ENCODE measurements around the gene LYPD3. TPM values are rescaled to one million over a fixed set of nuclear protein-coding genes. Genes with fewer than 3 reads are reported as not detected.

The LYPD3 gene
- total RNA-seq, 2 donors from 2014 or later: 0.35 to 0.42 TPM

- ATAC-seq (peak in 1 of 2 donors; percentile 19), DNase-seq (no peak)
- intact Hi-C loops (cut with DNase I): no loop called here
These were observed 23.9 kb upstream of the LYPD3 start for GRCh38 chr19:43489310-43489709.

GRCh38 chr19:43488179-43488578 lies 22.8 kb upstream of the LYPD3 start:
- intact Hi-C loops (cut with DNase I): no loop called here
- ATAC-seq: no peak
- DNase-seq: no peak

GRCh38 chr19:43486412-43486811 lies 21.0 kb upstream of the LYPD3 start:
- no peak for ATAC-seq
- intact Hi-C loops (cut with DNase I): no loop called here
- no peak for DNase-seq

- intact Hi-C loops (cut with DNase I): no loop called here
- ATAC-seq (no peak), DNase-seq (no peak)
These were observed 20.5 kb upstream of the LYPD3 start for GRCh38 chr19:43485951-43486350.

GRCh38 chr19:43483281-43483680 lies 17.9 kb upstream of the LYPD3 start:
- ATAC-seq (no peak), DNase-seq (no peak)
- intact Hi-C loops (cut with DNase I): no loop called here

- DNase-seq (no peak), ATAC-seq (no peak)
- intact Hi-C loops (cut with DNase I): no loop called here
These were observed 16.8 kb upstream of the LYPD3 start for GRCh38 chr19:43482193-43482592.

GRCh38 chr19:43481701-43482100 lies 16.3 kb upstream of the LYPD3 start:
- intact Hi-C loops (cut with DNase I): no loop called here
- ATAC-seq (no peak), DNase-seq (no peak)

- ATAC-seq (no peak), DNase-seq (no peak)
- intact Hi-C loops (cut with DNase I): no loop called here
These were observed 15.2 kb upstream of the LYPD3 start for GRCh38 chr19:43480574-43480973.

GRCh38 chr19:43479961-43480561 lies 14.7 kb upstream of the LYPD3 start:
- DNase-seq: no peak
- intact Hi-C loops (cut with DNase I): no loop called here
- ATAC-seq: no peak

- no peak for ATAC-seq
- DNase-seq: no peak
These were observed 13.8 kb upstream of the LYPD3 start for GRCh38 chr19:43479226-43479625.

GRCh38 chr19:43478323-43478722 lies 12.9 kb upstream of the LYPD3 start:
- ATAC-seq: no peak

More at GRCh38 chr19:43479226-43479625, 13.8 kb upstream of the LYPD3 start:
- intact Hi-C loops (cut with DNase I): no loop called here

GRCh38 chr19:43476606-43477005 lies 11.2 kb upstream of the LYPD3 start:
- intact Hi-C loops (cut with DNase I): no loop called here
- ATAC-seq (no peak), DNase-seq (no peak)

More at GRCh38 chr19:43478323-43478722, 12.9 kb upstream of the LYPD3 start:
- intact Hi-C loops (cut with DNase I): no loop called here
- no peak for DNase-seq

- ATAC-seq (peak; percentile 95 to 97), DNase-seq (peak; percentile 95)
- intact Hi-C loops (cut with DNase I): no loop called here
These were observed 9.7 kb upstream of the LYPD3 start for GRCh38 chr19:43474986-43475705.

- intact Hi-C loops (cut with DNase I): no loop called here
- no peak for ATAC-seq
- DNase-seq: no peak
These were observed 9.1 kb upstream of the LYPD3 start for GRCh38 chr19:43474487-43474886.

- ATAC-seq (no peak), DNase-seq (no peak)
- intact Hi-C loops (cut with DNase I): no loop called here
These were observed 5.7 kb upstream of the LYPD3 start for GRCh38 chr19:43471091-43471490.

GRCh38 chr19:43470288-43470687 lies 4.9 kb upstream of the LYPD3 start:
- DNase-seq: no peak
- intact Hi-C loops (cut with DNase I): no loop called here
- ATAC-seq: no peak

GRCh38 chr19:43469160-43469480 lies 3.7 kb upstream of the LYPD3 start:
- ATAC-seq: no peak
- no peak for DNase-seq
- intact Hi-C loops (cut with DNase I): no loop called here

- DNase-seq: no peak
- intact Hi-C loops (cut with DNase I): no loop called here
These were observed 3.1 kb upstream of the LYPD3 start for GRCh38 chr19:43468354-43469159.

GRCh38 chr19:43467730-43468129 lies 2.3 kb upstream of the LYPD3 start:
- no peak for ATAC-seq
- intact Hi-C loops (cut with DNase I): no loop called here
- DNase-seq: no peak

More at GRCh38 chr19:43468354-43469159, 3.1 kb upstream of the LYPD3 start:
- no peak for ATAC-seq

GRCh38 chr19:43467276-43467675 lies 1.9 kb upstream of the LYPD3 start:
- no peak for DNase-seq
- ATAC-seq: no peak
- intact Hi-C loops (cut with DNase I): no loop called here

Measured in left cardiac atrium (tissue), 4 donors.